Neural progenitor cell (in vitro differentiated cells): ENCODE results near the gene FBXO44.

Experiments
- CTCF ChIP-seq: fragments of 200-600 bp; sonication (generic); IDR thresholded peaks from 2 replicates; pipeline ENCODE4 v1.5.1; 2017; ENCODE audit warnings: antibody characterized with exemption, mild to moderate bottlenecking
- EZH2 ChIP-seq: fragments of 200-600 bp; sonication (generic); IDR thresholded peaks from 2 replicates; pipeline ENCODE4 v1.6.1; 2017; ENCODE audit warnings: antibody characterized with exemption, mild to moderate bottlenecking, moderate library complexity
- EZH2phosphoT487 ChIP-seq: fragments of 200-600 bp; sonication (generic); IDR thresholded peaks from 2 replicates; pipeline ENCODE4 v1.6.1; 2017; ENCODE audit warnings: antibody characterized with exemption

GRCh38 chr1:11645670-11646265 is 8.9 kb upstream of the FBXO44 start:
- TF ChIP-seq CTCF (peak; percentile 82), EZH2 (no peak), EZH2phosphoT487 (no peak)
